ENCODE data around the gene DNLZ. TPM values are rescaled to one million over a fixed set of nuclear protein-coding genes. Genes with fewer than 3 reads are reported as not detected.

The DNLZ gene
- total and polyA plus RNA-seq, 2 donors (not counting 1 experiment from before 2014, with no cell fraction given): 23.0 to 42.0 TPM

DNA sequence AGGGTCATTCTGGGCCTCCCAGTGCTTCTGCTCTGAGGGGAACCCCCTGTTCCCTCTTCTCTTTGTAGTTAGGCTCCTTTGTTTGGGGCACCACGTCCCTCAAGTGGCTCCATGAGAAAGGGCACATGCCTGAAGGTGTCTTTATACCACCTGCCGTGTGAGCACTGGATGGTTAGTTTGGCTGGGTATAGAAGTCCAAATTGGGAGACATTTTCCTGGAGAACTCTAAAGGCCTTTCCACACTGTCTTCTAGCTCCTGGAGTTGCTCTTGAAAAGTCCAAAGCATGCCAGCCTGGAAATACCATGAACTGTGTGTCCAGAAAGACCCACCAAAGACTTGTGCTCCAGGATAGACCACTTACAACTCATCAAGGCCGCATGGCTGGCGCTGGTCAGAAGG is 48.6 kb downstream of the DNLZ start:
- no peak overlapping the region for H3K4me3 ChIP-seq (ENCODE audit: control extremely low read depth in 1 of 5, extremely low read depth in 1 of 5, insufficient read depth in 1 of 5, low read depth in 2 of 5, low read length in 4 of 5)
- no peak overlapping the region for H2AFZ ChIP-seq (ENCODE audit: insufficient read depth, low read depth, low read length, poor library complexity, severe bottlenecking)
- H3K4me1 ChIP-seq (ENCODE audit: control insufficient read depth in 2 of 2, insufficient read depth in 2 of 2, low read length in 2 of 2): peaks cover 37 to 44% of the 10 kb centered on the region in 2 donors
- peaks cover 0 to 21% (median 2%) of the 10 kb centered on the region in 4 experiments for H3K27me3 ChIP-seq (replicated peaks in 1 of 4; ENCODE audit: control extremely low read depth in 1 of 4, control insufficient read depth in 3 of 4, insufficient read depth in 4 of 4, low read length in 3 of 4)
- H3K27ac ChIP-seq (ENCODE audit: low read length in 2 of 2): no peak overlapping the region
- no peak overlapping the region for H3K27ac Mint-ChIP-seq
- intact Hi-C loops (cut with micrococcal nuclease): no loop called here
- 100% methylated on average over 2 of the region's 4 CpGs for WGBS (ENCODE audit: insufficient coverage)
- peaks cover 20% of the 10 kb centered on the region for H3K4me1 Mint-ChIP-seq
- H3K36me3 ChIP-seq (replicated peaks in 1 of 2; ENCODE audit: control extremely low read depth in 1 of 2, control insufficient read depth in 1 of 2, extremely low read depth in 1 of 2, insufficient read depth in 2 of 2, low read length in 1 of 2): no peaks in the 10 kb centered on the region
- peaks cover 0 to 27% (median 10%) of the 10 kb centered on the region in 3 donors for H3K9me3 ChIP-seq (ENCODE audit: control extremely low read depth in 1 of 3, control insufficient read depth in 2 of 3, insufficient read depth in 1 of 3, low read length in 2 of 3)
- H3K9me3 Mint-ChIP-seq (ENCODE audit: insufficient read depth): peaks cover 3% of the 10 kb centered on the region
- no peak for TF ChIP-seq CTCF (IDR thresholded peaks at IDR 0.05)
- TF ChIP-seq EZH2 (IDR thresholded peaks at IDR 0.05; ENCODE audit: borderline replicate concordance, insufficient read depth, low read depth, low read length, poor library complexity, severe bottlenecking): no peak
- H3K79me2 ChIP-seq (ENCODE audit: control insufficient read depth, insufficient read depth, low read length): peaks cover under 1% of the 10 kb centered on the region
- H4K20me1 ChIP-seq (ENCODE audit: control insufficient read depth, insufficient read depth, low read length, poor library complexity, severe bottlenecking): no peaks in the 10 kb centered on the region
- H3K27me3 Mint-ChIP-seq: peaks cover 12% of the 10 kb centered on the region
- POLR2A ChIA-PET: no interaction called here
- no peak for DNase-seq
- H3K4me2 ChIP-seq (replicated peaks; ENCODE audit: low read depth, low read length, poor library complexity, severe bottlenecking): no peak overlapping the region
- ATAC-seq (ENCODE audit: low read depth): no peak
- CTCF ChIA-PET: no interaction called here
- H3K4me3 Mint-ChIP-seq: no peak overlapping the region
- no peak overlapping the region for H3K9ac ChIP-seq (ENCODE audit: low read length)

GRCh38 chr9:136314056-136314416 is 49.5 kb downstream of the DNLZ start:
- TF ChIP-seq EZH2 (IDR thresholded peaks at IDR 0.05; ENCODE audit: borderline replicate concordance, insufficient read depth, low read depth, low read length, poor library complexity, severe bottlenecking): no peak
- TF ChIP-seq CTCF (IDR thresholded peaks at IDR 0.05): no peak
- 92% methylated on average over 2 of the region's 3 CpGs for WGBS (ENCODE audit: insufficient coverage)
- H4K20me1 ChIP-seq (ENCODE audit: control insufficient read depth, insufficient read depth, low read length, poor library complexity, severe bottlenecking): no peaks in the 10 kb centered on the region
- H2AFZ ChIP-seq (ENCODE audit: insufficient read depth, low read depth, low read length, poor library complexity, severe bottlenecking): no peak overlapping the region
- no peak overlapping the region for H3K9ac ChIP-seq (ENCODE audit: low read length)
- H3K4me1 ChIP-seq (ENCODE audit: control insufficient read depth in 2 of 2, insufficient read depth in 2 of 2, low read length in 2 of 2): peaks cover 46 to 51% of the 10 kb centered on the region in 2 donors
- ATAC-seq (ENCODE audit: low read depth) (no peak), DNase-seq (no peak)
- H3K27me3 Mint-ChIP-seq: peaks cover 12% of the 10 kb centered on the region
- peaks cover 0 to 27% (median 10%) of the 10 kb centered on the region in 3 donors for H3K9me3 ChIP-seq (ENCODE audit: control extremely low read depth in 1 of 3, control insufficient read depth in 2 of 3, insufficient read depth in 1 of 3, low read length in 2 of 3)
- H3K9me3 Mint-ChIP-seq (ENCODE audit: insufficient read depth): peaks cover 3% of the 10 kb centered on the region
- no peak overlapping the region for H3K27ac Mint-ChIP-seq
- H3K4me2 ChIP-seq (replicated peaks; ENCODE audit: low read depth, low read length, poor library complexity, severe bottlenecking): no peak overlapping the region
- intact Hi-C loops (cut with micrococcal nuclease): no loop called here
- no peak overlapping the region for H3K4me3 ChIP-seq (ENCODE audit: control extremely low read depth in 1 of 5, extremely low read depth in 1 of 5, insufficient read depth in 1 of 5, low read depth in 2 of 5, low read length in 4 of 5)
- POLR2A ChIA-PET: interaction anchor here (0.6 kb wide), 1 partner anchor 317 kb away, joined by 3 read pairs; no protein-coding TSS in a partner anchor
- no peak overlapping the region for H3K4me3 Mint-ChIP-seq
- peaks cover 0 to 27% (median 2%) of the 10 kb centered on the region in 4 experiments for H3K27me3 ChIP-seq (replicated peaks in 1 of 4; ENCODE audit: control extremely low read depth in 1 of 4, control insufficient read depth in 3 of 4, insufficient read depth in 4 of 4, low read length in 3 of 4)
- peaks cover 20% of the 10 kb centered on the region for H3K4me1 Mint-ChIP-seq
- no peak overlapping the region for H3K27ac ChIP-seq (ENCODE audit: low read length in 2 of 2)
- H3K79me2 ChIP-seq (ENCODE audit: control insufficient read depth, insufficient read depth, low read length): peaks cover 4% of the 10 kb centered on the region
- CTCF ChIA-PET: interaction anchor here (1.6 to 2.7 kb wide), 2 partner anchors 50 to 164 kb away, joined by 5 to 21 read pairs; partner anchors contain the start of gene DNLZ
- no peaks in the 10 kb centered on the region for H3K36me3 ChIP-seq (replicated peaks in 1 of 2; ENCODE audit: control extremely low read depth in 1 of 2, control insufficient read depth in 1 of 2, extremely low read depth in 1 of 2, insufficient read depth in 2 of 2, low read length in 1 of 2)
